GM19395 (cell line): Measurements from ENCODE around the gene HLA-DPA1.
"Not testable (repeated sequence)": the region's sequence is repeated elsewhere in the genome, so short reads cannot be mapped to it uniquely, and the experiment has no call there.

Experiments used
- ATAC-seq: cut with Tn5 transposase; IDR thresholded peaks from one replicate; pipeline ENCODE4 v1.9.1; 2021; ENCODE audit warnings: mild to moderate bottlenecking, moderate library complexity; ENCODE audit not compliant: unreplicated experiment

HLA-DPA1 gene

GRCh38 chr6:33065312-33065711, 8.1 kb downstream of the HLA-DPA1 start:
- ATAC-seq: no peak

DNA sequence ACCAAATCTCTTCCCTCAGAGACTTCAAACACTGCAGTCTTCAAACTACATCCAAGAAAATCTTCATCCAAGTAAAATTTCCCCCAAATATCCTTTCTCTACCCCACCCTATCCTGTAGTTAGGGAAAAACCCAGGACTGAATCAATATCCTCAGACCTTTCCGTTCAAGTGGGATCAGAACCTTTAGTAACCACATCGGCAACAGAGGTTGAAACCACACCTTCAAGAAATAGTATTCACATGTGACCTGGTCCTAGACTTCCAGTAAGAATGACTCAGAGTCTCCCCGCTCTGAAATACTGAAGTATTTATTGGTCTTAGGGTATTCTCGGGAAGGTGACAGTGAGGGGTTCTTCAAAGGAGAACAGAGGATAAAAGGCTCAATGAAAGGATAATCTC, 8.7 kb downstream of the HLA-DPA1 start:
- ATAC-seq: no peak

DNA sequence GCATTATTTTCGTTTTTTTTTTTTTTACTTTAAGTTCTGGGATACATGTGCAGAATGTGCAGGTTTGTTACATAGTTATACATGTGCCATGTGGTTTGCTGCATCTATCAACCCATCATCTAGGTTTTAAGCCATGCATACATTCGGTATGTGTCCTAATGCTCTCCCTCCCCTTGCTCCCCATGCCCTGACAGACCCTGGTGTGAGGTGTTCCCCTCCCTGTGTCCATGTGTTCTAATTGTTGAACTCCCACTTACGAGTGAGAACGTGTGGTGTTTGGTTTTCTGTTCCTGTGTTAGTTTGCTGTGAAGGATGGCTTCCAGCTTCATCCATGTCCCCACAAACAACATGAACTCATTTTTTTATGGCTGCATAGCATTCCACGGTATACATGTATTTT, 10.0 kb downstream of the HLA-DPA1 start:
- ATAC-seq: not testable (repeated sequence)

GRCh38 chr6:33061987-33062386, 11.5 kb downstream of the HLA-DPA1 start:
- ATAC-seq: peak; percentile 76

- no peak for ATAC-seq
Measured at GRCh38 chr6:33057222-33058150, 16.0 kb downstream of the HLA-DPA1 start.

DNA sequence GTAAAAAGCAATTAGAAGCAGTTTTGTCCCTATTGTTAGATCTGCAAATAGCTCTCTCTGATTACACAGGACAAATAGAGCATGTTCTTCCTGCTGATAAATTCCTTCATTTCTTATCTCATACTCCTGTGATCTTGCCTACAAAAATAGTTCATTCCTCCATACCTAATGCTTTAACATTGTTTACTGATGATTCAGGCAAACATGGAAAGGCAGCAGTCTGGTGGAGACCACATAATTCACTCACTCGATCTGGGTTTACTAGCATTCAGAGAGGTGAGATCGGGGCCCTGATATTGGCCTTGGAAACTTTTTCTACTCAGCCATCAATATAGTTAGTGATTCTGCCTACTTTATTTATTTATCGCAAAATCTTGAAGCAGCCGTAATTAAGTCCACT, 20.2 kb downstream of the HLA-DPA1 start:
- ATAC-seq: no peak

DNA sequence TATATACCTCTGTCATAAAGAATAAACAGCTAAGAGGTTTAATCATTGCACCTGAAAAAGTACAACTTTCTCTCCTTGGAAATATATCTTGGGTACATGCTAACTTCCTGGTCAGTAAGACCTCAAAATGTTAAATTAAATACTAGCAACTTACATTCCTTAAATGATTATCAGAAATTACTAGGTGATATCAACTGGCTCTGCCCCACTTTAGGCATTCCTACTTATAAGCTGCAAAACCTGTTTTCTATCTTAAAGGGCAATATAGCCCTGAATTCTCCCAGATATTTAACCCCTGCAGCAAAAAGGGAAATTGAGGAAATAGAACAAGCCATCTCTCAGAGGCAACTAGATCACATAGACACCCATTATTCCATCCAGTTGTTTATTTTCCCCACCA, 20.8 kb downstream of the HLA-DPA1 start:
- no peak for ATAC-seq

- no peak for ATAC-seq
Measured at GRCh38 chr6:33050014-33050810, 23.2 kb downstream of the HLA-DPA1 start.

DNA sequence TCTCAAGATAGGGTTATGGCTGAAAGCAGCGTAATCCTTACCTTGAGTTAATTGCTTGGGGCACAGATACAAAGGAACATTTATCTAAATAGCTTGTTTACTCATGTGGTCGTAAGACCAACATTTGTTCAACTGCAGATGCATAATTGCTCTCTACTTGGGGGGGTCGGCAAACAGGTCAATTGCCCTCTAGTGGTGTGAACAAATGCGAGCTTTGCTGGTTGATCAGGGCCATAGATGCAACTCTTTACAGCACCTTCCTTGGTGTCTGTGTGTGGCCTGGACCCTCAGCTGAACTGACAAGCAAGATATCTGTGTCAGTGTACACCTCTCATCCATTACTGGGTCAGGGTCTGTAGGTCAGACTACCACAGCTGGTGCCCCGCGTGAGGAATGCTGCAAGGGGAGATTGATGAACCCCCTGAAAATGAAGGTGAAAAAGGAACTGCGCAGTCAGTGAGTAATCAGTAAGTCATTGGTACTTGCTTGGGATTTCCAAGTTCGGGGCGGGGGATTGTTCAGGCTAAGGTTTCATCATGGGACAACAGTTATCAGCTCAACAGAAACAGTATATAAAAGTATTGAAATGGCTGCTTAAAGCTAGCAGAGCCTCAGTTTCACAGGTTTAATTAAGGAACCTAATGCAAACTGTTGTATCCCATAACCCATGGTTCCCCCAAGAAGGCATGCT, 24.0 kb downstream of the HLA-DPA1 start:
- ATAC-seq: no peak

- no peak for ATAC-seq
Measured at GRCh38 chr6:33040157-33040556, 33.3 kb downstream of the HLA-DPA1 start.

GRCh38 chr6:33036535-33036934, 36.9 kb downstream of the HLA-DPA1 start:
- no peak for ATAC-seq

DNA sequence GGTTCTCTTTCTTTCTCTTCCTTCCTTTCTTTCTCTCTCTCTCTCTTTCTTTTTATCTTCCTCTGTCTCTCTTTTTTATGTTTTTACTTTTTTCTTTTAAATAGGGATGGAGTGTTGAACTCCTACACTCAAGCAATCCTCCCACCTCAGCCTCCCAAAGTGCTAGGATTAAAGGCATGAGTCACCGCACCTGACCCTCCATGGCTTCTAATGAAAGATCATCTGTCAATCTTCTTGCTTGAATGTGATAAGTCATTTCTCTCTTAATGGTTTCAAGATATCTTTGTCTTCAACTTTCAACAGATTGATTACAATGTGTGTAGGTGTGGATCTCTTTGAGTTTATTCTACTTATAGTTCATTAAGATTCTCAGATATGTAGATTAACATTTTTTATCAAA, 38.9 kb downstream of the HLA-DPA1 start:
- ATAC-seq: no peak

DNA sequence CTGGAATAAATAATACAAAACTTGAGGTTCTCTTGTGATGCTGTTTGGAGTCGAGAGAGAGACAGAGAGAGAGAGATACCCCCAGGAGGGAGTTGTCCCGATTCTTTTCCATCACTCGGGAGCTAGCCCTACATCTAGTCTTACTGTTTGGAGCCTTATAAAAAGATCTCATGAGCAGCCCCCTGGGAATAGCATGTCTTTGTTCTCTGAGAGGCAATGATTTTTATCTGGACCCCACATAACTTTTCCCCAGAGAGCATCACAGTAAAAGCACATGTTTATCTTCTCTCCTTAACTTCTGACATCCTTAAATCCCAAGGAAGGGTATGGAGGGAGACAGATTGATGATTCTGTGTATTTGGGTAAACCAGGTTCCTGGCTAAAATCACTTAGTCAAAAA, 43.2 kb downstream of the HLA-DPA1 start:
- no peak for ATAC-seq

- ATAC-seq: peak; percentile 76
Measured at GRCh38 chr6:33029328-33030184, 43.9 kb downstream of the HLA-DPA1 start.

DNA sequence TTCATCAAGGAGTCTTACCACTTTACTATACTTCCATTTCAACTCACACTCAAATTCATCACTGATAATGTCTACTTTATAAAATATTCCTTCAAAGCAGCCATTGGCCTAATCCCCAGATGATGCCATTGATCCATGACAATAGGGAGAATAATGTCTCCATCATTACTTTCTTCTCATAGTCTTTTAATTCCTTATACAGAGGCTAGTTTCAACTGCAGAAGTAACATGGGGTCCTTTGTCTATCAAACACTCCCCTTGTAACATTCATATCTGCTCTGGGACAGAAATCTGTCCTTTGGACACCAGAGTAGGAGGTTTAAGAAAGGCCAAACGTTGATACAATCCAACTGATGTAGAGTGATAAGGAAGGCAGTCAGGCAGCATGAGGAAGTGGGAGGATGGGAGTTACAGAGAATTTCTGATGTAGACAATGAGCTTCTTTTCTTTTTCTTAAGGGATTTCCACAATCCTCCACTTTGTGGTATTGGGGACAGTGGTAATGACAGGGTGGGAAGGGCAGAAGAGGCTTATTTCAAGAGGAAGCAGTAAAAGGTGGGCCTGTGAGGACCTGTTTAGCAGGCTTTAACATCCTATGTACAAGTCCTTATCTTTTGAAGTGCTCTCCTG, 45.1 kb downstream of the HLA-DPA1 start:
- ATAC-seq: peak; percentile 15

GRCh38 chr6:33024521-33024920, 48.9 kb downstream of the HLA-DPA1 start:
- ATAC-seq: no peak

DNA sequence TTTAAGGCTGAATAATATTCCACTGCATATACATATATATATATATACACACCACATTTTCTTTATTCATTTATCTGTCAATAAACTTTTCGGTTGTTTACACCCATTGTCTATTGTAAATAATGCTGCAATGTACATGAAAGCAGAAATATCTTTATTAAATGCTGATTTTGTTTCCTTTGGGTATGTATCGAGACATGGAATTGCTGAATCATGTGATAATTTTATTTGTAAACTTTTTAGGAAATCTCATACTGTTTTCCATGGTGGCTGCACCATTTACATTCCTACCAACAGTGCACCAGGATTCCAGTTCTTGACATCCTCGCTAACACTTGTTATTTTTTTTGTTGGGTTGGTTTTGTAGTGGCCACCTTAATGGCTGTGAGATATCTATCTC, 49.9 kb downstream of the HLA-DPA1 start:
- ATAC-seq: no peak

DNA sequence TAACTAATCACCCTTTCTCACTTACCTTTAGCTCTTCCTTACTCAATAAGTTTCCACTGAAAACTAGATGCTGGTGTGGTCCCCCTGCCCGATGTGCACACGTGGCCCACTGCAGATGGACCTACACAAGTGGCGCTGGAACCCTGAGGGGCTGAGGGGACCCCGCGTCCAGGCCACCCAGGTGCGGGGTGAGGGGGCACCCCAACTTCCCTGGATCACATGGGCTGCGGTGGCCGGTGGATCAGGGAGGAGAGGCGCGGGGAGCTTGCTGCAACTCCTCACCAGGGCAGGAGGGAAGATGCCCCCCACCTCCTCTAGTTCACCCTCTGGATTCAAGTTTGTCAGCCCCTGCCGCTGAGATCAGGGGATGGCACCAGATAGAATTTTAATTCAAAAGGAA, 51.5 kb downstream of the HLA-DPA1 start:
- ATAC-seq: no peak

- no peak for ATAC-seq
Measured at GRCh38 chr6:33019372-33019771, 54.1 kb downstream of the HLA-DPA1 start.

- peak; percentile 68 for ATAC-seq
Measured at GRCh38 chr6:33018904-33019303, 54.5 kb downstream of the HLA-DPA1 start.
